ENCODE results near the gene GABARAP. TPM values are rescaled to one million over a fixed set of nuclear protein-coding genes. Genes with fewer than 3 reads are reported as not detected.

Gene GABARAP
- total RNA-seq, 1 experiment from 2014 or later = 228 TPM

DNA sequence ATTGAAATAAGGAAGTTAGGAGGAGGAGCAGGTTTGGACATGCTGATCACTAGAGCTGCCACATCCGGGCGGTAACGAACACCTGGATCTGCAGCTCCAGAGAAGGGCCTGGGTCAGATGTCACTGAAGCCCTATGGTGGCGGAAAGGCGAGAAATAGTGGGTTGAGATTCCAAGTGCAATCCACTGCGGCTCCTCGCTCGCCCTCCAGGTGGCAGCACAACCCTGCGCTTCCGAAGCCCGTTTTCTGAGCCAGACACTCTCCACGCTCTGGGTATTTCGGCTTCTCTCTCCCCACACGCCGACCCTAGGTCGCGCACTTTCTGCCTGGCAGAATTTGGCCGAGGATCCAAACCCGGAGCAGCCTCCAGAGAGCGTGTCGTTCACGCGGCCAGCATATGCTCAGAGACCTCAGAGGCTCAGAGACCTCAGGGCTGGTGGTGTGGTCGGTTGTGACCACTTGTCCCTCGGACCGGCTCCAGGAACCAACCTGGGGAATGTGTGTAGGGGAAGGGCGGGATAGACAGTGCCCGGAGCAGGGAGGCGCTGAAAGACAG is 38.3 kb upstream of the GABARAP start:
- Mint-ChIP-seq H3K36me3 (no peaks in the 10 kb centered on the region), H3K4me1 (peaks cover 20% of the 10 kb centered on the region)
- POLR2A ChIA-PET = interaction anchor here (0.6 to 1.9 kb wide), 11 partner anchors 16 to 280 kb away, joined by 3 to 8 read pairs (median 4); partner anchors contain the start of genes CLDN7, GABARAP and PHF23
- TF ChIP-seq GABPB1 (CRISPR knock-in tag; IDR thresholded peaks at IDR 0.05) (no peak), IRF2 (CRISPR knock-in tag; IDR thresholded peaks at IDR 0.05; ENCODE audit: borderline replicate concordance, low read depth) (no peak), JUN (CRISPR knock-in tag; IDR thresholded peaks at IDR 0.05) (no peak), ZNF121 (CRISPR knock-in tag; IDR thresholded peaks at IDR 0.05) (no peak), GRHL2 (CRISPR knock-in tag; IDR thresholded peaks at IDR 0.05; ENCODE audit: insufficient replicate concordance, severe bottlenecking) (no peak), HMGA2 (CRISPR knock-in tag; IDR thresholded peaks at IDR 0.05) (no peak), ELF4 (CRISPR knock-in tag; IDR thresholded peaks at IDR 0.05; ENCODE audit: low read depth) (no peak), ZNF263 (CRISPR knock-in tag; IDR thresholded peaks at IDR 0.05; ENCODE audit: low read depth) (no peak), NR2C2 (CRISPR knock-in tag; IDR thresholded peaks at IDR 0.05) (no peak), MXD4 (CRISPR knock-in tag; IDR thresholded peaks at IDR 0.05; ENCODE audit: borderline replicate concordance) (no peak), ZBTB21 (CRISPR knock-in tag; IDR thresholded peaks at IDR 0.05; ENCODE audit: borderline replicate concordance) (no peak), NFE2L1 (CRISPR knock-in tag; IDR thresholded peaks at IDR 0.05) (0 out of 2 replicates have a peak, but pooled peaks have one; percentile 72), ZNF138 (CRISPR knock-in tag; conservative IDR thresholded peaks at IDR 0.05) (no peak), CREB1 (CRISPR knock-in tag; IDR thresholded peaks at IDR 0.05) (no peak), NFYB (CRISPR knock-in tag; conservative IDR thresholded peaks at IDR 0.05; ENCODE audit: low read depth) (no peak), SP1 (CRISPR knock-in tag; conservative IDR thresholded peaks at IDR 0.05) (peak; percentile 59)
- TF ChIP-seq, protein P1, sequence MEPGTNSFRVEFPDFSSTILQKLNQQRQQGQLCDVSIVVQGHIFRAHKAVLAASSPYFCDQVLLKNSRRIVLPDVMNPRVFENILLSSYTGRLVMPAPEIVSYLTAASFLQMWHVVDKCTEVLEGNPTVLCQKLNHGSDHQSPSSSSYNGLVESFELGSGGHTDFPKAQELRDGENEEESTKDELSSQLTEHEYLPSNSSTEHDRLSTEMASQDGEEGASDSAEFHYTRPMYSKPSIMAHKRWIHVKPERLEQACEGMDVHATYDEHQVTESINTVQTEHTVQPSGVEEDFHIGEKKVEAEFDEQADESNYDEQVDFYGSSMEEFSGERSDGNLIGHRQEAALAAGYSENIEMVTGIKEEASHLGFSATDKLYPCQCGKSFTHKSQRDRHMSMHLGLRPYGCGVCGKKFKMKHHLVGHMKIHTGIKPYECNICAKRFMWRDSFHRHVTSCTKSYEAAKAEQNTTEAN (CRISPR knock-in tag; IDR thresholded peaks at IDR 0.05) = 0 out of 2 replicates have a peak, but pooled peaks have one; percentile 86
- TF ChIP-seq, protein P2, sequence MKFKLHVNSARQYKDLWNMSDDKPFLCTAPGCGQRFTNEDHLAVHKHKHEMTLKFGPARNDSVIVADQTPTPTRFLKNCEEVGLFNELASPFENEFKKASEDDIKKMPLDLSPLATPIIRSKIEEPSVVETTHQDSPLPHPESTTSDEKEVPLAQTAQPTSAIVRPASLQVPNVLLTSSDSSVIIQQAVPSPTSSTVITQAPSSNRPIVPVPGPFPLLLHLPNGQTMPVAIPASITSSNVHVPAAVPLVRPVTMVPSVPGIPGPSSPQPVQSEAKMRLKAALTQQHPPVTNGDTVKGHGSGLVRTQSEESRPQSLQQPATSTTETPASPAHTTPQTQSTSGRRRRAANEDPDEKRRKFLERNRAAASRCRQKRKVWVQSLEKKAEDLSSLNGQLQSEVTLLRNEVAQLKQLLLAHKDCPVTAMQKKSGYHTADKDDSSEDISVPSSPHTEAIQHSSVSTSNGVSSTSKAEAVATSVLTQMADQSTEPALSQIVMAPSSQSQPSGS (CRISPR knock-in tag; IDR thresholded peaks at IDR 0.05; ENCODE audit: borderline replicate concordance, low read depth) = no peak
- TF ChIP-seq, protein P3, sequence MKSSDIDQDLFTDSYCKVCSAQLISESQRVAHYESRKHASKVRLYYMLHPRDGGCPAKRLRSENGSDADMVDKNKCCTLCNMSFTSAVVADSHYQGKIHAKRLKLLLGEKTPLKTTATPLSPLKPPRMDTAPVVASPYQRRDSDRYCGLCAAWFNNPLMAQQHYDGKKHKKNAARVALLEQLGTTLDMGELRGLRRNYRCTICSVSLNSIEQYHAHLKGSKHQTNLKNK (CRISPR knock-in tag; IDR thresholded peaks at IDR 0.05) = no peak
- TF ChIP-seq, protein P4, sequence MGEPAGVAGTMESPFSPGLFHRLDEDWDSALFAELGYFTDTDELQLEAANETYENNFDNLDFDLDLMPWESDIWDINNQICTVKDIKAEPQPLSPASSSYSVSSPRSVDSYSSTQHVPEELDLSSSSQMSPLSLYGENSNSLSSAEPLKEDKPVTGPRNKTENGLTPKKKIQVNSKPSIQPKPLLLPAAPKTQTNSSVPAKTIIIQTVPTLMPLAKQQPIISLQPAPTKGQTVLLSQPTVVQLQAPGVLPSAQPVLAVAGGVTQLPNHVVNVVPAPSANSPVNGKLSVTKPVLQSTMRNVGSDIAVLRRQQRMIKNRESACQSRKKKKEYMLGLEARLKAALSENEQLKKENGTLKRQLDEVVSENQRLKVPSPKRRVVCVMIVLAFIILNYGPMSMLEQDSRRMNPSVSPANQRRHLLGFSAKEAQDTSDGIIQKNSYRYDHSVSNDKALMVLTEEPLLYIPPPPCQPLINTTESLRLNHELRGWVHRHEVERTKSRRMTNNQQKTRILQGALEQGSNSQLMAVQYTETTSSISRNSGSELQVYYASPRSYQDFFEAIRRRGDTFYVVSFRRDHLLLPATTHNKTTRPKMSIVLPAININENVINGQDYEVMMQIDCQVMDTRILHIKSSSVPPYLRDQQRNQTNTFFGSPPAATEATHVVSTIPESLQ (CRISPR knock-in tag; IDR thresholded peaks at IDR 0.05) = no peak
- TF ChIP-seq, protein P5, sequence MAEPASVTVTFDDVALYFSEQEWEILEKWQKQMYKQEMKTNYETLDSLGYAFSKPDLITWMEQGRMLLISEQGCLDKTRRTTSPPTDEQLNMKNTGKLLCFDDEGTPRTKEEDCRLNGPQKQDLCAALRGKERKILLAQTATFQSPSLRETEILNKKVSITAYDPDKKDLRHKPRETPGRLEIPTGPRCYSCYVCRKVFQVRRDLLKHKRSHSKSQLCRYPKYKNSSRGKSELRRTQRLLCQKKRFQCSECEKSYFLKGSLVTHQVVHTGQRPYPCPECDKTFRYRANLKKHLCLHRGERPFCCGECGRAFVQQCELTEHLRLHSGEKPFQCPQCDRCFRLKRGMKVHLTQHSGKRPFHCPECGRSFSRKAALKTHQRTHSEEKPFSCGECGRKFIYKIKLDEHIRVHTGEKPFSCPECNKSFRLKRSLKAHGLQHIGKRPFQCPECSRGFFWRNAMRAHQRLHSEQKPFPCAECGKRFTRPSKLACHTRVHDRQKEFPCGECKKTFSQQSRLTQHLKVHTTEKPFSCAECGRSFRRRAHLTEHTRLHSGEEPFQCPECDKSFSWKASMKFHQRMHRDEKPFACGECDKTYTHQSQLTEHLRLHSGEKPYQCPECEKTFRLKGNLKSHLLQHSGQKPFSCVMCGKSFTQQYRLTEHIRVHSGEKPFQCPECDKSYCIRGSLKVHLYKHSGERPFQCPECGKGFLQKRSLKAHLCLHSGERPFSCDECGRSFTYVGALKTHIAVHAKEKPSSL (CRISPR knock-in tag; conservative IDR thresholded peaks at IDR 0.05) = no peak
- TF ChIP-seq, protein P6, sequence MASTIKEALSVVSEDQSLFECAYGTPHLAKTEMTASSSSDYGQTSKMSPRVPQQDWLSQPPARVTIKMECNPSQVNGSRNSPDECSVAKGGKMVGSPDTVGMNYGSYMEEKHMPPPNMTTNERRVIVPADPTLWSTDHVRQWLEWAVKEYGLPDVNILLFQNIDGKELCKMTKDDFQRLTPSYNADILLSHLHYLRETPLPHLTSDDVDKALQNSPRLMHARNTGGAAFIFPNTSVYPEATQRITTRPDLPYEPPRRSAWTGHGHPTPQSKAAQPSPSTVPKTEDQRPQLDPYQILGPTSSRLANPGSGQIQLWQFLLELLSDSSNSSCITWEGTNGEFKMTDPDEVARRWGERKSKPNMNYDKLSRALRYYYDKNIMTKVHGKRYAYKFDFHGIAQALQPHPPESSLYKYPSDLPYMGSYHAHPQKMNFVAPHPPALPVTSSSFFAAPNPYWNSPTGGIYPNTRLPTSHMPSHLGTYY (CRISPR knock-in tag; IDR thresholded peaks at IDR 0.05) = no peak
- TF ChIP-seq, protein P7, sequence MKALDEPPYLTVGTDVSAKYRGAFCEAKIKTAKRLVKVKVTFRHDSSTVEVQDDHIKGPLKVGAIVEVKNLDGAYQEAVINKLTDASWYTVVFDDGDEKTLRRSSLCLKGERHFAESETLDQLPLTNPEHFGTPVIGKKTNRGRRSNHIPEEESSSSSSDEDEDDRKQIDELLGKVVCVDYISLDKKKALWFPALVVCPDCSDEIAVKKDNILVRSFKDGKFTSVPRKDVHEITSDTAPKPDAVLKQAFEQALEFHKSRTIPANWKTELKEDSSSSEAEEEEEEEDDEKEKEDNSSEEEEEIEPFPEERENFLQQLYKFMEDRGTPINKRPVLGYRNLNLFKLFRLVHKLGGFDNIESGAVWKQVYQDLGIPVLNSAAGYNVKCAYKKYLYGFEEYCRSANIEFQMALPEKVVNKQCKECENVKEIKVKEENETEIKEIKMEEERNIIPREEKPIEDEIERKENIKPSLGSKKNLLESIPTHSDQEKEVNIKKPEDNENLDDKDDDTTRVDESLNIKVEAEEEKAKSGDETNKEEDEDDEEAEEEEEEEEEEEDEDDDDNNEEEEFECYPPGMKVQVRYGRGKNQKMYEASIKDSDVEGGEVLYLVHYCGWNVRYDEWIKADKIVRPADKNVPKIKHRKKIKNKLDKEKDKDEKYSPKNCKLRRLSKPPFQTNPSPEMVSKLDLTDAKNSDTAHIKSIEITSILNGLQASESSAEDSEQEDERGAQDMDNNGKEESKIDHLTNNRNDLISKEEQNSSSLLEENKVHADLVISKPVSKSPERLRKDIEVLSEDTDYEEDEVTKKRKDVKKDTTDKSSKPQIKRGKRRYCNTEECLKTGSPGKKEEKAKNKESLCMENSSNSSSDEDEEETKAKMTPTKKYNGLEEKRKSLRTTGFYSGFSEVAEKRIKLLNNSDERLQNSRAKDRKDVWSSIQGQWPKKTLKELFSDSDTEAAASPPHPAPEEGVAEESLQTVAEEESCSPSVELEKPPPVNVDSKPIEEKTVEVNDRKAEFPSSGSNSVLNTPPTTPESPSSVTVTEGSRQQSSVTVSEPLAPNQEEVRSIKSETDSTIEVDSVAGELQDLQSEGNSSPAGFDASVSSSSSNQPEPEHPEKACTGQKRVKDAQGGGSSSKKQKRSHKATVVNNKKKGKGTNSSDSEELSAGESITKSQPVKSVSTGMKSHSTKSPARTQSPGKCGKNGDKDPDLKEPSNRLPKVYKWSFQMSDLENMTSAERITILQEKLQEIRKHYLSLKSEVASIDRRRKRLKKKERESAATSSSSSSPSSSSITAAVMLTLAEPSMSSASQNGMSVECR (CRISPR knock-in tag; IDR thresholded peaks at IDR 0.05; ENCODE audit: borderline replicate concordance) = peak; percentile 80; the same call in 1 of the 2 replicates
- TF ChIP-seq, protein P8, sequence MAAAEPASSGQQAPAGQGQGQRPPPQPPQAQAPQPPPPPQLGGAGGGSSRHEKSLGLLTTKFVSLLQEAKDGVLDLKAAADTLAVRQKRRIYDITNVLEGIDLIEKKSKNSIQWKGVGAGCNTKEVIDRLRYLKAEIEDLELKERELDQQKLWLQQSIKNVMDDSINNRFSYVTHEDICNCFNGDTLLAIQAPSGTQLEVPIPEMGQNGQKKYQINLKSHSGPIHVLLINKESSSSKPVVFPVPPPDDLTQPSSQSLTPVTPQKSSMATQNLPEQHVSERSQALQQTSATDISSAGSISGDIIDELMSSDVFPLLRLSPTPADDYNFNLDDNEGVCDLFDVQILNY (CRISPR knock-in tag; IDR thresholded peaks at IDR 0.05) = 0 out of 2 replicates have a peak, but pooled peaks have one; percentile 40

More for the DNA sequence above, 38.3 kb upstream of the GABARAP start:
- peak; percentile 95 for DNase-seq (ENCODE audit: low spot score)
- Mint-ChIP-seq H3K27ac (peak overlapping the region; percentile 94), H3K4me3 (peak overlapping the region; percentile 82), H3K9me3 (no peaks in the 10 kb centered on the region), H3K27me3 (ENCODE audit: low read depth) (peaks cover 21% of the 10 kb centered on the region)
- ATAC-seq = peak; percentile 83
- CTCF ChIA-PET = interaction anchor here (0.6 to 7.0 kb wide), 36 partner anchors 11 to 423 kb away, joined by 3 to 119 read pairs (median 6); partner anchors contain the start of genes ACADVL, ACAP1, CLDN7 and DLG4

Measured in WTC11 (cell line).